ENCODE results near the gene TXNDC15.

- no peak for TF ChIP-seq POLR2A (IDR thresholded peaks at IDR 0.05)
- TF ChIP-seq, protein P1, sequence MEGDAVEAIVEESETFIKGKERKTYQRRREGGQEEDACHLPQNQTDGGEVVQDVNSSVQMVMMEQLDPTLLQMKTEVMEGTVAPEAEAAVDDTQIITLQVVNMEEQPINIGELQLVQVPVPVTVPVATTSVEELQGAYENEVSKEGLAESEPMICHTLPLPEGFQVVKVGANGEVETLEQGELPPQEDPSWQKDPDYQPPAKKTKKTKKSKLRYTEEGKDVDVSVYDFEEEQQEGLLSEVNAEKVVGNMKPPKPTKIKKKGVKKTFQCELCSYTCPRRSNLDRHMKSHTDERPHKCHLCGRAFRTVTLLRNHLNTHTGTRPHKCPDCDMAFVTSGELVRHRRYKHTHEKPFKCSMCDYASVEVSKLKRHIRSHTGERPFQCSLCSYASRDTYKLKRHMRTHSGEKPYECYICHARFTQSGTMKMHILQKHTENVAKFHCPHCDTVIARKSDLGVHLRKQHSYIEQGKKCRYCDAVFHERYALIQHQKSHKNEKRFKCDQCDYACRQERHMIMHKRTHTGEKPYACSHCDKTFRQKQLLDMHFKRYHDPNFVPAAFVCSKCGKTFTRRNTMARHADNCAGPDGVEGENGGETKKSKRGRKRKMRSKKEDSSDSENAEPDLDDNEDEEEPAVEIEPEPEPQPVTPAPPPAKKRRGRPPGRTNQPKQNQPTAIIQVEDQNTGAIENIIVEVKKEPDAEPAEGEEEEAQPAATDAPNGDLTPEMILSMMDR (IDR thresholded peaks at IDR 0.05 in 4 of 5, conservative IDR thresholded peaks at IDR 0.05 in 1 of 5) = no peak
Measured at GRCh38 chr5:134877159-134877558, 3.0 kb downstream of the TXNDC15 start.
